Panc1 (cell line): Measurements from ENCODE around the gene PPIL1. TPM values are rescaled to one million over a fixed set of nuclear protein-coding genes. Genes with fewer than 3 reads are reported as not detected.

ENCODE experiments used
- ATAC-seq: fragments of 200-7000 bp; cut with Tn5 transposase; 2 replicates; pipeline ENCODE4 v1.9.1; 2020; ENCODE audit warnings: mild to moderate bottlenecking, moderate library complexity
- BruUV-seq: library from RNA; stranded (reverse); fragments of 400-500 nt; replicated peaks from 2 replicates; lab custom pipeline; 2021; lab: Mats Ljungman, UMichigan
- CTCF ChIA-PET: fragments of 300-600 bp; sonication (Branson Sonifier 250); formaldehyde crosslinking; loops from one replicate; lab custom pipeline; 2022; ENCODE audit warnings: antibody characterized with exemption; lab: Charles Lee
- POLR2A ChIA-PET: fragments of 300-600 bp; sonication (Branson Sonifier 250); formaldehyde crosslinking; loops from one replicate; lab custom pipeline; 2022; ENCODE audit warnings: antibody characterized with exemption; lab: Charles Lee
- DNase-seq: peaks from one replicate; pipeline ENCODE4 v3.0.0-alpha.2; 2010; ENCODE audit warnings: low read depth, low spot score
- H3K27ac ChIP-seq: 2 replicates; pipeline ENCODE4 v1.5.1; 2011; ENCODE audit warnings: mild to moderate bottlenecking, low read length, inconsistent platforms
- H3K27me3 ChIP-seq: fragments of 200-500 bp; sonication (Bioruptor generic); 2 replicates; pipeline ENCODE4 v1.6.0; 2014; ENCODE audit warnings: low read length, inconsistent platforms; ENCODE audit not compliant: control insufficient read depth, insufficient read depth
- H3K36me3 ChIP-seq: fragments of 200-500 bp; sonication (Bioruptor generic); 2 replicates; pipeline ENCODE4 v1.5.1; 2014; ENCODE audit warnings: inconsistent platforms, mild to moderate bottlenecking, low read length, moderate library complexity; ENCODE audit not compliant: control insufficient read depth, insufficient read depth
- H3K4me1 ChIP-seq: 2 replicates; pipeline ENCODE4 v1.5.1; 2011; ENCODE audit warnings: inconsistent platforms, mild to moderate bottlenecking, low read length, moderate library complexity; ENCODE audit not compliant: control insufficient read depth, insufficient read depth
- H3K4me3 ChIP-seq, 2 experiments: 2 replicates each; pipeline ENCODE4 v1.5.1; 2011 to 2012; ENCODE audit warnings: low read depth in 2 of 2, low read length in 2 of 2, mild to moderate bottlenecking in 2 of 2, inconsistent platforms in 1 of 2, moderate library complexity in 1 of 2
- H3K9me3 ChIP-seq: fragments of 200-500 bp; sonication (Bioruptor generic); 2 replicates; pipeline ENCODE4 v1.5.1; 2014; ENCODE audit warnings: low read depth, mild to moderate bottlenecking, inconsistent platforms, low read length, moderate library complexity; ENCODE audit not compliant: control insufficient read depth, insufficient read depth
- POLR2AphosphoS5 ChIP-seq: IDR thresholded peaks from 2 replicates; pipeline ENCODE4 v1.6.1; 2012; ENCODE audit warnings: mild to moderate bottlenecking, low read depth, low read length, moderate library complexity
- SIN3A ChIP-seq: IDR thresholded peaks from 2 replicates; pipeline ENCODE4 v1.6.1; 2012; ENCODE audit warnings: low read depth, mild to moderate bottlenecking, low read length, moderate library complexity, borderline replicate concordance; ENCODE audit not compliant: insufficient read depth
- TCF7L2 ChIP-seq: IDR thresholded peaks from 2 replicates; pipeline ENCODE4 v1.6.1; 2011; ENCODE audit warnings: mild to moderate bottlenecking, low read depth, low read length, inconsistent platforms
- in situ Hi-C: cut with HindIII; loops from 2 replicates; pipeline ENCODE4 v1.10.0; 2016; ENCODE audit warnings: low sequenced_read_pairs, low pct_unique_long_range_greater_than_20kb
- intact Hi-C: fragments of 100-400 bp; cut with micrococcal nuclease; formaldehyde crosslinking; loops from one replicate; pipeline ENCODE4 v1.10.0; 2022; ENCODE audit not compliant: unreplicated experiment
- total RNA-seq: library from RNA; stranded (reverse); gene quantifications from one replicate; pipeline ENCODE4 v1.2.1, GENCODE V29; 2021; ENCODE audit not compliant: unreplicated experiment
- TF ChIP-seq, protein P1 (sequence below): fragments of 450-650 bp; IDR thresholded peaks from 2 replicates; pipeline ENCODE4 v1.5.1; 2017; ENCODE audit warnings: mild to moderate bottlenecking
- TF ChIP-seq, protein P2 (sequence below), 2 experiments: IDR thresholded peaks; 2 replicates each; pipeline ENCODE4 v1.6.1; 2011 to 2012; ENCODE audit warnings: low read depth in 2 of 2, control low read depth in 1 of 2, low read length in 1 of 2, mild to moderate bottlenecking in 1 of 2, moderate library complexity in 1 of 2; ENCODE audit not compliant: insufficient read depth in 1 of 2

PPIL1 gene
- total RNA-seq, 1 experiment from 2014 or later: 44.1 TPM

- peak within 1 kb of the TSS; percentile 98 for H3K27ac ChIP-seq
- no TSS peak for BruUV-seq
- CTCF ChIA-PET: interaction anchor here (0.7 to 2.1 kb wide), 2 partner anchors 28 to 132 kb away, joined by 4 to 15 read pairs; no protein-coding TSS in a partner anchor
- H3K27me3 ChIP-seq: no peaks in the 10 kb centered on the region
- no peaks in the 10 kb centered on the region for H3K36me3 ChIP-seq
- peaks cover 8% of the 10 kb centered on the region; the same call in 1 of the 2 replicates for H3K4me1 ChIP-seq
- peak; percentile 100 for ATAC-seq
- POLR2A ChIA-PET: interaction anchor here (0.8 kb wide), 1 partner anchor 16 kb away, joined by 8 read pairs; no protein-coding TSS in a partner anchor
- TF ChIP-seq SIN3A (peak; percentile 99), POLR2AphosphoS5 (peak; percentile 75), TCF7L2 (no peak)
- TF ChIP-seq, protein P1, sequence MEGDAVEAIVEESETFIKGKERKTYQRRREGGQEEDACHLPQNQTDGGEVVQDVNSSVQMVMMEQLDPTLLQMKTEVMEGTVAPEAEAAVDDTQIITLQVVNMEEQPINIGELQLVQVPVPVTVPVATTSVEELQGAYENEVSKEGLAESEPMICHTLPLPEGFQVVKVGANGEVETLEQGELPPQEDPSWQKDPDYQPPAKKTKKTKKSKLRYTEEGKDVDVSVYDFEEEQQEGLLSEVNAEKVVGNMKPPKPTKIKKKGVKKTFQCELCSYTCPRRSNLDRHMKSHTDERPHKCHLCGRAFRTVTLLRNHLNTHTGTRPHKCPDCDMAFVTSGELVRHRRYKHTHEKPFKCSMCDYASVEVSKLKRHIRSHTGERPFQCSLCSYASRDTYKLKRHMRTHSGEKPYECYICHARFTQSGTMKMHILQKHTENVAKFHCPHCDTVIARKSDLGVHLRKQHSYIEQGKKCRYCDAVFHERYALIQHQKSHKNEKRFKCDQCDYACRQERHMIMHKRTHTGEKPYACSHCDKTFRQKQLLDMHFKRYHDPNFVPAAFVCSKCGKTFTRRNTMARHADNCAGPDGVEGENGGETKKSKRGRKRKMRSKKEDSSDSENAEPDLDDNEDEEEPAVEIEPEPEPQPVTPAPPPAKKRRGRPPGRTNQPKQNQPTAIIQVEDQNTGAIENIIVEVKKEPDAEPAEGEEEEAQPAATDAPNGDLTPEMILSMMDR: peak; percentile 89
- TF ChIP-seq, protein P2, sequence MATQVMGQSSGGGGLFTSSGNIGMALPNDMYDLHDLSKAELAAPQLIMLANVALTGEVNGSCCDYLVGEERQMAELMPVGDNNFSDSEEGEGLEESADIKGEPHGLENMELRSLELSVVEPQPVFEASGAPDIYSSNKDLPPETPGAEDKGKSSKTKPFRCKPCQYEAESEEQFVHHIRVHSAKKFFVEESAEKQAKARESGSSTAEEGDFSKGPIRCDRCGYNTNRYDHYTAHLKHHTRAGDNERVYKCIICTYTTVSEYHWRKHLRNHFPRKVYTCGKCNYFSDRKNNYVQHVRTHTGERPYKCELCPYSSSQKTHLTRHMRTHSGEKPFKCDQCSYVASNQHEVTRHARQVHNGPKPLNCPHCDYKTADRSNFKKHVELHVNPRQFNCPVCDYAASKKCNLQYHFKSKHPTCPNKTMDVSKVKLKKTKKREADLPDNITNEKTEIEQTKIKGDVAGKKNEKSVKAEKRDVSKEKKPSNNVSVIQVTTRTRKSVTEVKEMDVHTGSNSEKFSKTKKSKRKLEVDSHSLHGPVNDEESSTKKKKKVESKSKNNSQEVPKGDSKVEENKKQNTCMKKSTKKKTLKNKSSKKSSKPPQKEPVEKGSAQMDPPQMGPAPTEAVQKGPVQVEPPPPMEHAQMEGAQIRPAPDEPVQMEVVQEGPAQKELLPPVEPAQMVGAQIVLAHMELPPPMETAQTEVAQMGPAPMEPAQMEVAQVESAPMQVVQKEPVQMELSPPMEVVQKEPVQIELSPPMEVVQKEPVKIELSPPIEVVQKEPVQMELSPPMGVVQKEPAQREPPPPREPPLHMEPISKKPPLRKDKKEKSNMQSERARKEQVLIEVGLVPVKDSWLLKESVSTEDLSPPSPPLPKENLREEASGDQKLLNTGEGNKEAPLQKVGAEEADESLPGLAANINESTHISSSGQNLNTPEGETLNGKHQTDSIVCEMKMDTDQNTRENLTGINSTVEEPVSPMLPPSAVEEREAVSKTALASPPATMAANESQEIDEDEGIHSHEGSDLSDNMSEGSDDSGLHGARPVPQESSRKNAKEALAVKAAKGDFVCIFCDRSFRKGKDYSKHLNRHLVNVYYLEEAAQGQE (IDR thresholded peaks at IDR 0.05; ENCODE audit: insufficient read depth in 1 of 2, low read depth in 2 of 2, low read length in 1 of 2): no peak
- H3K4me3 ChIP-seq: peak within 1 kb of the TSS; percentile 73 to 100
- peak; percentile 89 for DNase-seq
- intact Hi-C loops (loop anchor here (2.0 to 10.0 kb wide), 2 partner anchors 99 to 133 kb away; partner anchors contain the start of gene MTCH1), in situ Hi-C loops (no loop called here)
- peaks cover 3% of the 10 kb centered on the region; the same call in 1 of the 2 replicates for H3K9me3 ChIP-seq
Observed at GRCh38 chr6:36885461-36886401, 11.1 kb upstream of the PPIL1 start, which contains the start of gene C6orf89. Gene C6orf89 (plus strand): TSS chr6:36885952. CDS start chr6:36899445, 13,493 bp downstream.

DNA sequence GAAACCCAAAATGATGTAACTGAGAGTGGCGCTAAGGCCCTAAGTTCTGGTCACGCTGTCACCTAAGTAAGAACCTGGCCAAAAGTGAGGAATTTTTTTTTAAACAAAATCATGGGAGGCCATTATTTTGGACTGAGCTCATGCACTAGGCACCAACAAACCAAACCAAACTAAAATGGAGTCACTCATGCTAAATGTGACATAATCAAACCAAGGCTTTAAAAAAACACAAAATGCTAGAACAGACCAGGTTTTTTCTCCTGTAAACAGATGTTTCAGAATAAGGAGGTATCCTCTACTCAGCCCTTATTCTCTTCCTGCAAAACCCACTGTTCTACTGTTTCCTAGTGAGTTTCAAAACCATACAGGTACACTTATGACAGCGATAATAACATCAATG is 10.0 kb upstream of the PPIL1 start:
- ATAC-seq: no peak
- BruUV-seq: no TSS peak
- Histone ChIP-seq H3K4me1 (peaks cover 8% of the 10 kb centered on the region; the same call in 1 of the 2 replicates), H3K27ac (peak overlapping the region; percentile 98; the same call in 1 of the 2 replicates), H3K36me3 (no peaks in the 10 kb centered on the region; the same call in 1 of the 2 replicates), H3K9me3 (peaks cover 3% of the 10 kb centered on the region; the same call in 1 of the 2 replicates), H3K4me3 (no peak overlapping the region), H3K27me3 (no peaks in the 10 kb centered on the region)
- in situ Hi-C loops: no loop called here
- ChIA-PET POLR2A (no interaction called here), CTCF (interaction anchor here (2.1 kb wide), 1 partner anchor 134 kb away, joined by 15 read pairs; no protein-coding TSS in a partner anchor)
- no peak for DNase-seq
- TF ChIP-seq, protein P1: no peak
- no peak for TF ChIP-seq POLR2AphosphoS5
- no peak for TF ChIP-seq TCF7L2
- TF ChIP-seq, protein P2 (IDR thresholded peaks at IDR 0.05; ENCODE audit: insufficient read depth in 1 of 2, low read depth in 2 of 2, low read length in 1 of 2): no peak
- TF ChIP-seq SIN3A: no peak
- intact Hi-C loops: loop anchor here (2.0 to 10.0 kb wide), 2 partner anchors 100 to 134 kb away; partner anchors contain the start of gene MTCH1
